NCI-H1436 treated with DMSO at 0.1 percent for 48 hours (cell line): ENCODE measurements around the gene PSAP.

Experiments used
- DNase-seq: peaks from one replicate; lab custom pipeline; 2025; lab: John Stamatoyannopoulos, UW

Gene PSAP

DNA sequence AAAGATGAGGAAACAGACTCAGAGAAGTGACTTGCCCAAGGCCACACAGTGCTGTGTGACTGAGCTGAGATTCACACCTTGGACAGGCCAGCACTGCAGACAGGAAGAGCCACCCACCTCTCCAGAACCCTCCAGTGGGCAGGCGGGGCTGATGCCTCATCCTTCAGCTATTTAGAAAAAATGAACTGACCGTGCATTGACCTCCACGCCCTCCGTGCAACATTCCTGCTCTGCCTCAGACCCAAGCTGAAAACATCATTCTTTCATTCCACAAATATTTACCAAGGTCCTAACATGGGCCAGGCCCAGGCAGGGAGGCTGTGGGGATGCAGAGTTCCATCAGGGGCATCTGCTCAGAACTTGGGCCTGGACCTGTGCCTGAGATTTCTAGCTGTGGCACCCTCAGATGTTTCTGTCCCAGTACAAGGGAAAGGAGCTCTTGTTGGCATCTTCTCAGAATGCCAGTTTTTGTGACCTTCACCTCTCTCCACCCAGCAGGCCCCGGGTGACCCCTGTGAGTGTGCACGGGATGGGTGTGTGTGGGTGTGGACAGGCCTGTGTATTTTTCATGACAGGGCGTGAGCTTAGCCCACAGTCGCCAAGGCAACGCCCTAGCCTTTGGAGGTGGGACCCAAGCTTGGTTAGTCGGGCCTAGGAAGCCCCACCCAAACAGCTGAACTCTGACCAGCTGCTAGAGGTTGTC, 84.2 kb downstream of the PSAP start:
- DNase-seq: no peak
